A549 (cell line): ENCODE results near the gene NEUROG1. TPM values are rescaled to one million over a fixed set of nuclear protein-coding genes. Genes with fewer than 3 reads are reported as not detected.

Source experiments
- ATAC-seq, 2 experiments: fragments of 200-7000 bp in 1 of 2; fragments of >200 bp in 1 of 2; cut with Nextera tagmentation in 1 of 2; cut with Tn5 transposase in 1 of 2; 3 replicates each; pipeline versions ENCODE4 v1.8.0 to v1.9.1; 2018 to 2020; ENCODE audit warnings: mild to moderate bottlenecking in 1 of 2, moderate library complexity in 1 of 2
- CTCF ChIA-PET: fragments of 300-600 bp; sonication (Branson Sonifier 250); formaldehyde crosslinking; extraction: SDS; loops from one replicate; lab custom pipeline; 2021; ENCODE audit warnings: antibody characterized with exemption, inconsistent platforms; lab: Yijun Ruan, JAX
- POLR2A ChIA-PET: fragments of 350-600 bp; formaldehyde crosslinking; extraction: SDS; loops from one replicate; lab custom pipeline; 2021; ENCODE audit warnings: antibody characterized with exemption, inconsistent platforms; lab: Yijun Ruan, JAX
- DNase-seq, 2 experiments: peaks; one replicate each; pipeline versions ENCODE4 v3.0.0 to v3.0.0-alpha.2; 2011 to 2016; ENCODE audit warnings: low read depth in 1 of 2, low spot score in 1 of 2
- FAIRE-seq: peaks from 2 replicates; lab custom pipeline; 2011; peaks lifted over from hg19 to GRCh38; lab: Jason Lieb, UNC
- H3K27ac ChIP-seq, 2 experiments: fragments of >200 bp; sonication (Bioruptor Twin); formaldehyde crosslinking; 3 replicates each; pipeline ENCODE4 v1.5.1; 2016 to 2017
- H3K4me1 ChIP-seq: fragments of >200 bp; sonication (Bioruptor Twin); formaldehyde crosslinking; 3 replicates; pipeline ENCODE4 v1.6.1; 2016
- H3K4me2 ChIP-seq: fragments of >200 bp; sonication (Bioruptor Twin); formaldehyde crosslinking; 3 replicates; pipeline ENCODE4 v1.6.1; 2016
- H3K4me3 ChIP-seq: fragments of >200 bp; sonication (Bioruptor Twin); formaldehyde crosslinking; 3 replicates; pipeline ENCODE4 v1.5.1; 2016
- H3K9me3 ChIP-seq: fragments of >200 bp; sonication (Bioruptor Twin); formaldehyde crosslinking; 3 replicates; pipeline ENCODE4 v1.6.1; 2016
- CTCF ChIP-seq: fragments of >200 bp; sonication (Bioruptor Twin); formaldehyde crosslinking; IDR thresholded peaks from 3 replicates; pipeline ENCODE4 v1.5.1; 2016
- EHMT2 ChIP-seq: fragments of 200-600 bp; sonication (generic); IDR thresholded peaks from 2 replicates; pipeline ENCODE4 v1.6.1; 2016; ENCODE audit warnings: antibody characterized with exemption, low read depth, mild to moderate bottlenecking, moderate library complexity
- FOSB ChIP-seq: fragments of 250-450 bp; sonication (Bioruptor Pico); IDR thresholded peaks from 2 replicates; pipeline ENCODE4 v1.5.0; 2020; ENCODE audit warnings: mild to moderate bottlenecking, moderate library complexity
- FOXS1 ChIP-seq: fragments of 250-450 bp; sonication (Bioruptor Pico); IDR thresholded peaks from 2 replicates; pipeline ENCODE4 v1.5.0; 2020; ENCODE audit warnings: mild to moderate bottlenecking, moderate library complexity
- HMGXB4 ChIP-seq: fragments of 250-450 bp; sonication (Bioruptor Pico); IDR thresholded peaks from 2 replicates; pipeline ENCODE4 v1.5.0; 2021; ENCODE audit warnings: mild to moderate bottlenecking, moderate library complexity, borderline replicate concordance
- HOXB13 ChIP-seq: fragments of 250-450 bp; sonication (Bioruptor Pico); IDR thresholded peaks from 2 replicates; pipeline ENCODE4 v1.5.0; 2020; ENCODE audit warnings: low read depth, mild to moderate bottlenecking, moderate library complexity
- JUN ChIP-seq, 2 experiments: fragments of >200 bp; sonication (Bioruptor Twin); formaldehyde crosslinking; IDR thresholded peaks; 2 replicates in 1 of 2; 3 replicates in 1 of 2; pipeline ENCODE4 v1.6.1; 2016 to 2017
- NR3C1 ChIP-seq: fragments of >200 bp; sonication (Bioruptor Twin); formaldehyde crosslinking; IDR thresholded peaks from 3 replicates; pipeline ENCODE4 v1.6.1; 2017
- PBX3 ChIP-seq: IDR thresholded peaks from 2 replicates; pipeline ENCODE4 v1.6.1; 2012
- RAD21 ChIP-seq, 2 experiments: fragments of >200 bp in 1 of 2; sonication (Bioruptor Twin) in 1 of 2; formaldehyde crosslinking in 1 of 2; IDR thresholded peaks in 1 of 2; conservative IDR thresholded peaks in 1 of 2; 2 replicates in 1 of 2; 3 replicates in 1 of 2; pipeline ENCODE4 v1.6.1; 2012 to 2018; ENCODE audit warnings: inconsistent platforms in 1 of 2
- SMC3 ChIP-seq: fragments of >200 bp; sonication (Bioruptor Twin); formaldehyde crosslinking; IDR thresholded peaks from 3 replicates; pipeline ENCODE4 v1.6.1; 2018; ENCODE audit warnings: inconsistent platforms
- SREBF2 ChIP-seq: fragments of 450-650 bp; IDR thresholded peaks from 2 replicates; pipeline ENCODE4 v1.6.1; 2014; ENCODE audit warnings: mild to moderate bottlenecking, moderate library complexity
- USF2 ChIP-seq: fragments of 450-650 bp; IDR thresholded peaks from 2 replicates; pipeline ENCODE4 v1.6.1; 2014; ENCODE audit warnings: antibody characterized with exemption
- ZNF302 ChIP-seq: fragments of 250-450 bp; sonication (Bioruptor Pico); IDR thresholded peaks from 2 replicates; pipeline ENCODE4 v1.9.0; 2021; ENCODE audit warnings: inconsistent platforms, mild to moderate bottlenecking, moderate library complexity
- WGBS: methylation state at CpG from one replicate; pipeline ENCODE4 v1.1.6; 2017; ENCODE audit errors: missing lambda C conversion rate; 5-methylcytosine and 5-hydroxymethylcytosine counted together
- polyA plus RNA-seq, 4 experiments: library from polyadenylated mRNA; depleted of rRNA in 3 of 4; stranded (reverse); fragments of >200 nt; fragmentation: RNase III in 1 of 4; extraction: RNeasy Plus Mini Kit Qiagen cat#74134 plus additional on column Dnase treatment in 1 of 4; gene quantifications; 2 replicates in 3 of 4; 3 replicates in 1 of 4; pipeline ENCODE4 v1.2.3, GENCODE V29; 2011 to 2017

NEUROG1 gene
- polyA plus RNA-seq, 2 of the 4 experiments (the other 2 are of a cell fraction) = not detected

- no peak for TF ChIP-seq ZNF302 (CRISPR knock-in tag)
- TF ChIP-seq EHMT2 = no peak
- no peak for TF ChIP-seq USF2
- TF ChIP-seq FOXS1 = no peak
These were observed 28.6 kb upstream of the NEUROG1 start (continued) for GRCh38 chr5:135564331-135564730.

GRCh38 chr5:135561266-135561665, 25.5 kb upstream of the NEUROG1 start:
- POLR2A ChIA-PET = no interaction called here
- no peak for ATAC-seq
- TF ChIP-seq SREBF2 = no peak
- TF ChIP-seq CTCF = no peak
- TF ChIP-seq HOXB13 (CRISPR knock-in tag) = no peak
- H3K9me3 ChIP-seq = no peaks in the 10 kb centered on the region
- H3K4me1 ChIP-seq = no peaks in the 10 kb centered on the region
- H3K4me2 ChIP-seq = peak overlapping the region; percentile 35
- no peak overlapping the region for H3K4me3 ChIP-seq
- no peak for DNase-seq
- WGBS = 80% methylated on average over 6 of the region's 6 CpGs
- H3K27ac ChIP-seq = no peak overlapping the region
- CTCF ChIA-PET = interaction anchor here (0.6 to 34.8 kb wide), 42 partner anchors 4 to 1255 kb away, joined by 3 to 1932 read pairs (median 3); partner anchors contain the start of genes CXCL14, DCANP1, SLC25A48 and TIFAB
- no peak for FAIRE-seq

GRCh38 chr5:135560858-135561257, 25.1 kb upstream of the NEUROG1 start:
- Histone ChIP-seq H3K4me2 (peak overlapping the region; percentile 35), H3K27ac (no peak overlapping the region), H3K4me1 (no peaks in the 10 kb centered on the region), H3K4me3 (no peak overlapping the region), H3K9me3 (no peaks in the 10 kb centered on the region)
- POLR2A ChIA-PET = no interaction called here
- FAIRE-seq (no peak), DNase-seq (peak; percentile 76 to 86), ATAC-seq (peak; percentile 93 to 98)
- 23% methylated on average over 14 of the region's 14 CpGs for WGBS
- TF ChIP-seq JUN (IDR thresholded peaks at IDR 0.05) (no peak), CTCF (peak; percentile 84), RAD21 (conservative IDR thresholded peaks at IDR 0.05 in 1 of 2, IDR thresholded peaks at IDR 0.05 in 1 of 2) (peak; percentile 80 to 82), SMC3 (peak; percentile 65), PBX3 (no peak), FOSB (CRISPR knock-in tag) (no peak), NR3C1 (no peak), EHMT2 (no peak), HMGXB4 (CRISPR knock-in tag) (no peak)
- CTCF ChIA-PET = interaction anchor here (0.6 to 34.8 kb wide), 41 partner anchors 4 to 1256 kb away, joined by 3 to 1932 read pairs (median 3); partner anchors contain the start of genes CXCL14, DCANP1, SLC25A48 and TIFAB
